ENCODE measurements around the gene RAB21.

GRCh38 chr12:71768900-71769299, 14.2 kb downstream of the RAB21 start:
- TF ChIP-seq CTCF (IDR thresholded peaks at IDR 0.05 in 8 of 11, conservative IDR thresholded peaks at IDR 0.05 in 3 of 11), result no peak
- TF ChIP-seq POLR2A (IDR thresholded peaks at IDR 0.05), result no peak
